GM21447 (cell line): Measurements from ENCODE around the gene CDX1.

Experiments used
- ATAC-seq: cut with Tn5 transposase; IDR thresholded peaks from one replicate; pipeline ENCODE4 v1.9.1; 2021; ENCODE audit not compliant: unreplicated experiment

CDX1 gene

GRCh38 chr5:150161242-150162141 lies 5.1 kb upstream of the CDX1 start:
- ATAC-seq, result peak; percentile 67

- ATAC-seq, result no peak
Measured at GRCh38 chr5:150162142-150162513, 4.5 kb upstream of the CDX1 start.

GRCh38 chr5:150163035-150163434 lies 3.5 kb upstream of the CDX1 start:
- no peak for ATAC-seq

- no peak for ATAC-seq
Measured at GRCh38 chr5:150163547-150164059, 3.0 kb upstream of the CDX1 start.

- no peak for ATAC-seq
Measured at GRCh38 chr5:150164211-150164980, 2.2 kb upstream of the CDX1 start.

- no peak for ATAC-seq
Measured at GRCh38 chr5:150166037-150166649, 435 bp upstream of the CDX1 start.

GRCh38 chr5:150167512-150167850 lies 903 bp downstream of the CDX1 start:
- ATAC-seq, result no peak

GRCh38 chr5:150167908-150168307 lies 1.3 kb downstream of the CDX1 start:
- ATAC-seq, result no peak

GRCh38 chr5:150168864-150169263 lies 2.3 kb downstream of the CDX1 start:
- ATAC-seq, result no peak

- no peak for ATAC-seq
Measured at GRCh38 chr5:150172145-150172544, 5.6 kb downstream of the CDX1 start.

GRCh38 chr5:150172556-150172955 lies 6.0 kb downstream of the CDX1 start:
- no peak for ATAC-seq

- ATAC-seq, result no peak
Measured at GRCh38 chr5:150173161-150173560, 6.6 kb downstream of the CDX1 start.

- no peak for ATAC-seq
Measured at GRCh38 chr5:150174285-150174684, 7.7 kb downstream of the CDX1 start.

GRCh38 chr5:150175076-150175475 lies 8.5 kb downstream of the CDX1 start:
- ATAC-seq, result no peak

GRCh38 chr5:150175536-150175935 lies 9.0 kb downstream of the CDX1 start:
- no peak for ATAC-seq

GRCh38 chr5:150176745-150177477 lies 10.3 kb downstream of the CDX1 start:
- ATAC-seq, result no peak

GRCh38 chr5:150177721-150178120 lies 11.1 kb downstream of the CDX1 start:
- no peak for ATAC-seq

- peak; percentile 56 for ATAC-seq
Measured at GRCh38 chr5:150178262-150178661, 11.7 kb downstream of the CDX1 start.

GRCh38 chr5:150179019-150179620 lies 12.5 kb downstream of the CDX1 start:
- no peak for ATAC-seq

- no peak for ATAC-seq
Measured at GRCh38 chr5:150180241-150181026, 13.9 kb downstream of the CDX1 start.
